ENCODE data around the gene GLIS1.

GRCh38 chr1:53500204-53501064, 238.5 kb downstream of the GLIS1 start:
- TF ChIP-seq CTCF (conservative IDR thresholded peaks at IDR 0.05; ENCODE audit: low read depth, low read length) (no peak), EZH2 (IDR thresholded peaks at IDR 0.05; ENCODE audit: low read length, unreplicated experiment) (no peak)
